NCI-H2081 treated with DMSO at 0.1 percent for 48 hours (cell line): Measurements from ENCODE around the gene IL9.
"Not testable (repeated sequence)": the region's sequence is repeated elsewhere in the genome, so short reads cannot be mapped to it uniquely, and the experiment has no call there.

Experiments used
- DNase-seq: peaks from one replicate; lab custom pipeline; 2025; lab: John Stamatoyannopoulos, UW

Gene IL9

DNA sequence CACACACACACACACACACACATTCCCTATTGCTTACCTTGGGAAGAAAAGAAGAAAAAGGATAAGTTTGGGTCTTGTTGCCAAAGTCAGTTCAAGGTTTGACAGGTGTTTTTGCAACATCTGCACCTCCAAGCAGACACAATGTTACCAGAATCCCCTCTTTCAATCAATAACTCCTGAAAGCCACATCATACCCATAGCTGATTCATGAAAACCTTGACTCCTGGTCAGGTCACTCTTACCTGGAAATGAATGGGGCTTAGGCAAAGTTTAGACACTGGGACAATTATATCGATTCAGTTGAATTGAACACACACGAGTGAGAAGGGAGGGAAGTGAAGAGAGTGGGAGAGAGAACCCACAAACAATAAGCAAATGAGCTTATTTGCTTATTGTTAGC, 27.0 kb downstream of the IL9 start:
- no peak for DNase-seq

DNA sequence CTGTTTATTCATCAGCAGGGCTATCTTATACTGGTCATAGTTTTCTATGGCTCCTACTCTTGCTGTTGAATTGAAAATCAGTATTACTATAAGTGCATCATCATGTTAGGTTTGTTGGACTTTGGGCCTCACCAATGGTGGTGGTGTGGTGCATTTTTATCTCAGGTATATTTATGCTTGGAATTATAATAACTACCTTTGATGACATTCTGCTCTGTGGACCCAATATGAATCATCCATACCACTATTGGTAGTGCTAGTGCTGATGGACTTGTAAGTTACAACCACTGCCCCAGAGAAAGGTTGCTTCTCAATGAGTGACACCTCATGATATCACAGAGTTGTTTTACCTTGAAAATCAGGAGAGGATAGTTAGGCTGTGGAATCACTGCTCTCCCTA, 28.0 kb downstream of the IL9 start:
- DNase-seq: no peak

DNA sequence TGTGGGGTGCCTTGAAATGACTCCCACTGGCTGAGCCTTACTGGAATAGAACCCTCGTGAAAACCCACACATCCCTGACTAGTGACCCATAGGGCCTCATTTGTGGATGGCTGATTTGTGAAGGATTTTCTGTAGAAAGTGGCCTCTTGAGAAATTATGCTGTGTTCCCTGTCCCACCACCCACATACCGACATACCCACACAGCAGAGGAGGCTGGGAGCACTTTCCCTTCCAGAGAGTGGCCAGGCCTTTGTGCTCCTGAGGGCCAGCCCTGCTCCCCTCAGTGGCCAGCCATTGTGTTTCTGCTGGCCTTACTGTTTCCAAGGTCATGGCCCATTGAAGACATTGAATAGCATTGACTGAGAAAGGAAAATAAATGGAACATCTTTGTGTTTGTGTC, 29.6 kb downstream of the IL9 start:
- DNase-seq: no peak

DNA sequence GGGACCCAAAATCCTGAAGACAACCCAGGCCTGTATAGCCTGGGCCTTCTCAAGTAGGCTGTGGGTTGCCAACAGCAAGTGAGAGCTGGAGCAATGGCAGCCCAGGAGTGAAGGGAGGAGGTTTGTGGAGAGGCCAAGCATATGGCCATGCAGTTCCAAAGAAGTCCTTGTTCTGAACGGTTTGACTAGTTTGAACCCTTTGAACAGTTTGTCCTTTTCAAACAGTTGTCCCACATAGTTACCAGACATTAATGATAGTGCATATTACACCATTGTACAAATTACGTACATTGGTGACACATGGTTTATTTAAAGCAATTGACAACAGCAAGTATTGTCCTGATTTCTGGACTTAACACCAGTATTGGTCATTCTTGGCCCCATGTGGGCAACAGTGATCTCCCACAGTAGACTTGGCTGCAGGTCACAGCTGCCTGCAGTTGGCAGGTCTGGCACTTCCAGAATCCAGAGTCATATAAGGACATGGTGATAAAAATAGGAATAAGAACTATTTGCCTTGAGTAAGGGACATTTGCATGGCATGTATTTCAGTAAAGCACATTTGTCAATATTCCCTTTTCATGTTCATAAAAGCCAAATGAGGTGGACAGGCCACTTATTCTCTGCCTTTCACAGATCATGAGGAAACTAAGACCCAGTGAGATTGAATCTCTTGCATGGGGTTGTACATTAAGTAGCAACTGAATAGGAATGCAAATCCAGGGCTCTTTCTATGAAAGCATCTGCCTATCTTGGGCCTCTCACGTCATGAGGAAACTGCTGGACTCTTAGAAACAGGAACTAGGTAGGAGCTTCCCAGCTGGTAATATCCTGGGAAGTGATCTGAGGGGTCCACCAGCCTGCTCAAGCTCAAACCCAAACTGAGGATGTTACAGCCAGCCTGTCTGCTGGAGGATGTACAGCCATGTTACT, 30.9 kb downstream of the IL9 start:
- DNase-seq: no peak

DNA sequence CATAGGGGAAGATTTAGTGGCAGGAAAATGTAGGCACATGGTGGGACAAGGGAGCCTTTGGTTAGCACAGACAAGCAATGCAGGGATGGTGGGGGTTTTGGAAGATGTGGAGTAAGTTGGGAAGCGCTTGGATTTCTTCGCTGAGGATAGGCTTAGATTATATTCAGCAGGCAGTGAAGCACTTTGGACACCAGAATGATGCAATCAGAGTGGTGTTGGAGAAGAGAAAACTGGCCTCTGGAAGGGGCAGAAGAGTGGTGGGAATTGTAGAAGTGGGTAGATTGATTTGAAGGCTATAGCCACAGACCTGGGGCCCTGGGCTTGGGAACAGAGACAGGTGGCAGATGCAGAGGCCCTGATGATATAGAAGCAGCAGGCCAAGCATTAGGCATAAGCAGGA, 32.9 kb downstream of the IL9 start:
- no peak for DNase-seq

DNA sequence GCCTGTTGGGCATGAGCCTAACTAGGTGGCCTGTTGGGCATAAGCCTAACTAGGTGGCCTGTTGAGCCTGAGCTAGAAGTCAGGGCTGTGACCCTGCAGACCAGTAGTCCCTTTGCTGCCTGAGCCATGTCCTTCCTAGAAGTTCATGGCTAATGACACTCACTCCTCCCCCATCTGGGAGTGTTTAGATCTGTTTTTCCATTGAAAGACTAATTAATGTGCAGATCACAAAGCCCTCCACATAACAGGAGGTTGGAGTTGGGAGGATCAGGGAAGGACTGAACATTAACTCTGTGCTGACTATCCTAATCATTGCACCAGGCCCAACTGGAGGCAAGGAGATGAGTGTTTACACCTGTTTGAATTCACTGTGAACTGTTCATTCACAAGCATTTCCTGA, 33.6 kb downstream of the IL9 start:
- no peak for DNase-seq

DNA sequence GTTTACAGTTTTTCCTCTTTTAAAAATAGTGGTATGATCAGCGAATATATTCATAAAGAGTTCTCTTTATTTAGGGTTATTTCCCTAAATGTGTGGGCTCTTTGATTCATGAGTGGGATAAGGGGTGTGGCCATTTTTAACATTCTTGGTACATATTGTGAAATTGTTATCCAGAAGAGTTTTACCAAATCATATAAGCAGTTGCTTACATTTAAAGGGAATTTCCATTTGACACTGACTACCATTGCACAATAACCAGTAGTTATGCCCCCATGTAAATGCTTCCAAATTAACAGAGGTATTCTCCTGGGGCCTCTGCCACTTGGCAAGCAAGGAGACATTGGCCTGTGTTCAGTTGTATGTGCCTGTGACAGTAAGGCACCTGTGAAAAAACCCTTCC, 34.0 kb downstream of the IL9 start:
- no peak for DNase-seq

DNA sequence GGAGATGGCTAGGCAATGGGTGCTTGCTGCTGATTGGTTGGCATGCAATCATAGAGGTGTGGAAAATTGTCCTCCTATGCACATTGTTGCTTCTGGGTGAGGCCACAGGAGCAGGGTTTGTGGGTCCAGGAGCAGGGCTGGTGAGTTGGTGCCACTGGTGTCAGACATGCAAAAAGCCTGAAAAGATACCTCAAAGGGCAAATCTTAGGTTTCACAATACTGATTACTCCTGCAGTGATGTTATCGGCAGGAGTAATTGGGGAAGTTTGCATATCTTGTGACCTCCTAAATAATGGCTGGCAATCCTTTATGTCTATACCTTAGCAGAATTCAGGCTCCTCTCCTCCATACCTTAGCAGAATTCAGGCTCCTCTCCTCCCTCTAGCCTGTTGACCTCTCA, 36.0 kb downstream of the IL9 start:
- DNase-seq: no peak

DNA sequence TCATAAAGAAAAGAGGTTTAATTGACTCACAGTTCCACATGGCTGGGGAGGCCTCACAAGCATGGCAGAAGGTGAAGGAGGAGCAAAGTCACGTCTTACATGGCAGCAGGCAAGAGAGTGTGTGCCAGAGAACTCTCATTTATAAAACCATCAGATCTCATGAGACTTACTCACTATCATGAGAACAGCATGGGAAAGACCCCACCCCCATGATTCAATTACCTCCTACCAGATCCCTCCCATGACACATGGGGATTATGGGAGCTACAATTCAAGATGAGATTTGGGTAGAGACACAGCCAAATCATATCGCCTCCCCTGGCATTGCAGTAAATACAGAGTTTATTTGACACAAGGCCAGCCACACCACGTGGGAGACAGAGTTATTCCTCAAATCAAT, 36.5 kb downstream of the IL9 start:
- not testable (repeated sequence) for DNase-seq

DNA sequence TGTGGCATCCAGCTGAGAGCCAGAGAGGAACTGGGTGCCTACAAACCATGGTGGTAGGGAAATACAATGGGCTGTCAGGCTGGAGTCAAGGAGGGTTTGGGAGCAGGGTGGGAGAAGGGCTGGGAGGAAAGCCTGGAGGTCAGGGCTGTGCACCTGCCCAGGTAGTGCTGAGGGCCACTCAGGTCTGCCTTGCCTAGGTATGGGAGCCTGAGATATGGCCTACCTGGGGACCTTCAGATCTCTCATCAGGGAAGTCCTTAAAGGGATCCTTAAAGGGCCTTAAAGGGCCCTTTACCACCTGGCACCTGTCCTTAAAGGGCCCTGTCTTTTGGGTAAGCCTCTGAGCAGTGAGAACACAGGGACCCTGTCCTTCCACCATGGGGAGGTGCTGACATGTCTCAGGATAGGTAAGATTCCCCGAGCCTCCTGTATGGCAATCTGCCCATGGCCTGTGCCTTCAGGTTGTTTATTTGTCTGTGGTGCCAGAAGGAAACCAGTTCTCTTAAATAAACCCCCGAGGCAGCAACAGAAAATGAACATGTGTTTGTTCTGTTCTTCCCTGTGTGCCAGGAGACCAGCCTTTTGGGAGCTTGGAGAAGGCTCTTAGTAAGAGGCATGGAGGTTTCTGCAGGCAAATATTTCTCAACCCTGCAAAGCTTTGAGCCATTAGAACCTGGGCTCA, 37.9 kb downstream of the IL9 start:
- no peak for DNase-seq

DNA sequence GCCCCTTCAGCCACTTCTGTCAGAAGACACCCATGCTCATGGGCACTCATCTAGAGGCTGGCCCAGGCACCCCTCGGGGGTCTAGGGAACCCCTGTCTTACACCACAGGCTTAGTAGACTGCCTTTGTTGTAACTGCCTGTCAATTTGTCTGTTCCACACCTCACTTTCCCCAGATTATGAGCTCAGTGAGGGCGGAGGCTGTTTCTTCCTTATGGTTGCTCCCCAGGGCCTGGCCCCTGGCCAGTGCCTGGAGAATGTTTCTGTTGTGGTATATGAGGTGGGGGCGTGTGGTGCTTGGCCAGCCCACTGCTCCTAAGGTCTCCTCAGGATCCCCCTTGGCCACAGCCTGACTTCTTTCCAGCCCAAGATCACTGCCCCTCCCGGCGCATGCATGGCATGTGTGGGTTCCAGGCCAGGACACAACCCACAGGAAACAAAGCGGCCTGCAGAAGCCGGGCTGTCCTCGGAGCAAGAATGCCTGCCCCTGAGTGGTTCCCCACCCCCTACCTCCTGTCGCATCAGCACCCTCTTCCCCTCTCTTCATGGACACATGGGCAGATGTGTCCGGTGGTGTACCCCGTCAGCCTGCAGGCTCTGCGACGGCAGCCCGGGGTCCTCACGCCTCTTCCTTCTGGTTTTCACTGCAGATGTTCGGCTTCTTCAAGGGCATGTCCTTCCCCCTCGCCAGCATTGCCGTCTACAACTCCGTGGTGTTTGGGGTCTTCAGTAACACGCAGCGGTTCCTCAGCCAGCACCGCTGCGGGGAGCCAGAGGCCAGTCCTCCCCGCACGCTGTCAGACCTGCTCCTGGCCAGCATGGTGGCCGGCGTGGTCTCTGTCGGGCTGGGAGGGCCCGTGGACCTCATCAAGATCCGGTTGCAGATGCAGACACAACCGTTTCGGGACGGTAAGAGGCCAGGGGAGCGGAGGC, 43.5 kb downstream of the IL9 start:
- DNase-seq: no peak

DNA sequence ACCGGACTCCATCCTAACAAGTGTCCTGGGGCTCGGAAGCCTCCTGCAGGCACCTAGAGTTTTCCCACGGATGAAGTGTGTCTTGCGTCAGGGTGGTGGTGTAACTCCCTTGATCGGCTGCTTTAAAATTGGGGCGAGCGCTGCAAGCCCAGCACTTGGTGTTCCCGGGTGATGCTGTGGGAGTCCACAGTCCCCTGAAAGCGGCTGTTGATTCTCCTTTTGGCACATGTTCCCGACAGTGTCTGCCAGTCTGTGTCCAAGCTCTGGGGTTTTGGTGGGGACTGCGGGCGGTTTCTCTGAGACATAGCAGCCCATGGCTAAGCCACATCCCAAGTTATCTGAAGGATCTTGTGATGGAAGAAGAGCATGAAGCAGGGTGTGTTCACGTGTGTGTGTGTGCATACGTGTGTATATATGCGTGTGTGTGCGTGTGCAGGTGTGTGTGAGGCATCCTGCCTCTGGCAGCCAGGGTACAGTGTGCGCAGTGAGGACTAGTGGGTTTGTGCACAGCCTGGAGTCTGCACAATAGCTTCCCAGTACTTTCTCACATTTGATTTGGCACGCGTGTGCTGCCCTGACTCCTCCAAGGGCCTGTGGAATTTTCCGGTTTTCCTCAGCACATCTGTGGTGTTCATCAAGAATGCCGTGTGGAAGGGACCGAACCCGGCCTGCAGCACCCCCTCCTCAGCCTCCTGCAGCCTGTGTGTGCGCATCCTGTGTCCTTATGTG, 44.3 kb downstream of the IL9 start:
- no peak for DNase-seq

DNA sequence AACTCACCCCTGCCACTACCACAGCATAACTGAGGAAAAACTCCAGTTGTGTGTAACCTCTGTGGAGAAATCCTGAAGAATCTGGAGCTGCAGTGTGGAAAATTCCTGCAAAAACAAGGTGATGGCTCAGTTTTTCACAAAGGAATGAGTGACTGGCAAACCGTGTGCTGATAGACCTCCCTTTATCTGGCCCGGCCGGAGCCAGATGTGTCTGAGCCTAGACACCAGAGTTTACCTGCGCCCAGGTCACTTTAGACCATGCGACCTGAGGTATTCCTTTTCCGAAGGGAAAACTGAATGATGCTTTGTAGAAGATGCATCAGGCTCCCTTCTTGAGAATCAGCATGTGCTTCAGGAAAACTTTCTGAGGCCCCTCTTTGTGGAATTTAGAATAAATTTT, 45.0 kb downstream of the IL9 start:
- no peak for DNase-seq

DNA sequence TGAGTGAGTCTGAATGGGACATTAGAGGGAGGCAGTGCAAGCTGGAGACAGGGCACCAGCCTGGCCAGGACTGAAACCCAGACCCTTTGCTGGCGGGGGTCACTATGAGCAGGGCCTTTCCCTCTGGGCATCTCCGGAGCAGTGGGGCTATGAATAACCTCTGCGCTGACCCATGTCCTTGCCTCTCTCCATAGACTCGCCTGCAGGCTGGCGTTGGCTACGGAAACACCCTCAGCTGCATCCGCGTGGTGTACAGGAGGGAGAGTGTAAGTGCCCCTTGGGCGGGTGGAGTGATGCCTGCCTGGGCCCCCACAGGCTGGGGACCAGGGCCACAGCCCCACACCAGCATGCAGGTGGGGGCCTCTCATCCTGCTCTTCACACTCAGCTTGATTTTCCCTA, 45.4 kb downstream of the IL9 start:
- no peak for DNase-seq

DNA sequence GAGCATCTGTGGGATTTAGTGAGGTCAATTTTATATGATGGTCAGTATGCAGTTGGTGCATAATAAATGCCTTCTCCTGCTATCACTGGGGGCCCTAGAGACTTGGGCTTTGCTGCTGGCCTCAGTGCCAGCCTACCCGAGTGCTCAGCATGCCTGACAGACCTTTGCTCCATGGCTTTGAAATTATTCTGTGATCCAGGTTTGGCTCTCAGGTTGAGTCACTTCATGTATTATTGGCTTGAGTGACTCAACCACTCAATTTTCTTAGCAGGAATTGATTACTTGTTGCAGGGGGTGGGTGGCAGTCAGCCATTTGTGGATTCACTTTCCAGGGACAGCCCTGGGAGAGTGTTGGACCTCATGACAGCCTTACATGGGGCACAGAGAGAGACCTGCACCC, 47.7 kb downstream of the IL9 start:
- no peak for DNase-seq

DNA sequence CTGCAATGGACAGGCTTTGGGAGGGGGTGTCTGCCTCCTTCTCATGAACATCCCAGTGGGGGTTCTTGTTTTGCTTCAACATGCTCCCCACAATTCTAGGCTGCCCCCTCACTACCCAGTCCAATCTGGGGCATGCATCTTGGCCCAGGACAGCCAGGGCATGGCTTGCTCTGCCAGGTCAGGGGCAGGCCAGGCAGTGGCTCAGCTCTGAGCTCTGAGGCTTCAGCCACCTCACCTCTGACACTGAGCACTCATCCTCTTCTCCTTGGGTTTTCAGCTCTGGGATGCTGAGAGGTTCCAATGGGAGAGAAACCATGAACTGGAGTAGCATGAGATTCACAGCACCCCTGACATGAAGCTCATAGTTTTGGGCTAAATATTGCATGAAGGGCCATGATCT, 49.3 kb downstream of the IL9 start:
- DNase-seq: no peak

DNA sequence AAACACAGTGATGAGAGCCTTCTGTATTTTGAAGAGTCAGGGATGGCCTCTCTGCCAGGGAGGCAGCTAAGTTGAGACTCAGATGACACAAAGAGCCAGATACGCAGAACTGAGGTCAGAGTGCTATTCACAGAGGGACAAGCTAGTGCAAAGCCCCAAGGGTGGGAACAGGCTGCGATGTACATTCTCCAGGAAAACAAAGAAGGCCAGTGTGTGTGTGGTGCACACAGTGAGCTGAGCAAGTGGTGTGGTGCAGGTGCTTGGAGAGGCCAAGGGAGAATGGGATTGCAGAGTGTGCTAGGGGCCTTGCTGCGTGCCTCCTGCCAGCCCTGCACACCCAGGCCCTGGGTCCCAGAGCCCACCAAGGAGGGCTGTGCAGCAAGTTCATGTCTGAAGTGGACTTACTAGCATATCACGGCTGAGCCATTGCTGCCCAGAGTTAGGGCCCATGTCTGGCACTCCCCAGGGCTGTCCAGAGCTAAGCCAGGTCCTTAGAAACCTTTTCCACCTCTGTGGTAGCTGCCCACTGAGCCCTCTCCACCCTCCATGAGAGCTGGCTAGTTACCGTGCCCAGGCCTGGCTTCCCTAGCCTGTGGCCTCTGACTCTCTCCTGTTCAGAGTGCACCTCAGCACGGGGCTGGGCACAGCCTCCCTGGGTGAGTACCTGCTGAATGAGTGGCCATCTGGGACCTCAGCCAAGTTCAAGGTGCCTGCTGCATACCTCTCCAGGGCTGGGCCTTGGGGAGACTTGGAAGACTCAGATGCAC, 51.9 kb downstream of the IL9 start:
- DNase-seq: no peak

DNA sequence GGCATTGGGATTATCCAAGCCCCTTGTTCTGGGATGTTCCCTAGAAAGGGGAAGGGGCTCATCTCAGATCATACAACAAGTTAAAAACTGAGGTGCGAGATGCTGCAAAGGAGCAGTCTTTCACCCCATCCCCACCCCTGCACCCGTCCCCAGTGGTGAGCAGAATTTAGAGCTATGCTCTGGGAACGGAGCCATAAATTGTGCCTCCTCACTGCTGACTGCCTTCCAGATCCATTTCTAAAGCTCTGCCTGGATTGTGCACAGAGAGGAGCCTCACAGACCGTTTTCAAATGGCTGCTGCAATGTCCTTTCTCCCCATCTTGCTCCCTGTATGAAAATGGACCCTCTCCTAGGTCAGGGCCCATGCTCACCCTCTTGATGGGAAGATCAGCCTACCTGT, 52.9 kb downstream of the IL9 start:
- DNase-seq: no peak
